ENCODE results near the gene GPR61.

DNA sequence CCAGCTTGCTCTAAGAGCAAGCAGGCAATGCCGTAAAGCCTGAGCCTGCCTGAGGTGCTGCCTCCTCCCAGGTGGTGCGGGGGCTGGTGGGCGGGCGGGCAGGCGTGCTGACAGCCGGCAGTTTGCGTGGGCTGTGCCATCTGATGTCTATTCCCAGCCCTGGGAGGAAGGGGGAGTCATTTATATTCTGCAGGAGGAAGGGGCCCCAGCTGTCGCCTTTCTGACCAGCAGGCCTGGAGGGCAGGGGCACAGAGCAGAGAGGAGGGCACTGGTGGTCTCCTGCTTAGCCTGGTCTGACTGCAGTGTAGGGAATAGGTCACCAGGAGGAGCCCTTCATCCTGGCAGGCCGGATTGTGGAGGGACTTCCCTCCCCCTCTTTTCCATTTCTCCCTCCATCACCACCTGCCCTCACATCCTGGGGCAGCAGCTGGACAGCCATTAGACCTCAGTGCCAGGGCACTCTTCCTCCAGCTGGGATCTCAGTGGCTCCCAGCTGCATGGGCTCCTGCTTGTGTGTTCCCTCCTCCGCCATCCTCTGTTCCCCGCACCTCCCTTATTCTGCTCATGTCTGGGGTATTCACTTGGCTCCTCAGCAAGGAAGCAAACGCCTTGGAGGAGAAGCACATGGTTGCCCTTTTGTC lies 41.4 kb upstream of the GPR61 start:
- TF ChIP-seq POLR2A (IDR thresholded peaks at IDR 0.05) = no peak
- TF ChIP-seq, protein P1, sequence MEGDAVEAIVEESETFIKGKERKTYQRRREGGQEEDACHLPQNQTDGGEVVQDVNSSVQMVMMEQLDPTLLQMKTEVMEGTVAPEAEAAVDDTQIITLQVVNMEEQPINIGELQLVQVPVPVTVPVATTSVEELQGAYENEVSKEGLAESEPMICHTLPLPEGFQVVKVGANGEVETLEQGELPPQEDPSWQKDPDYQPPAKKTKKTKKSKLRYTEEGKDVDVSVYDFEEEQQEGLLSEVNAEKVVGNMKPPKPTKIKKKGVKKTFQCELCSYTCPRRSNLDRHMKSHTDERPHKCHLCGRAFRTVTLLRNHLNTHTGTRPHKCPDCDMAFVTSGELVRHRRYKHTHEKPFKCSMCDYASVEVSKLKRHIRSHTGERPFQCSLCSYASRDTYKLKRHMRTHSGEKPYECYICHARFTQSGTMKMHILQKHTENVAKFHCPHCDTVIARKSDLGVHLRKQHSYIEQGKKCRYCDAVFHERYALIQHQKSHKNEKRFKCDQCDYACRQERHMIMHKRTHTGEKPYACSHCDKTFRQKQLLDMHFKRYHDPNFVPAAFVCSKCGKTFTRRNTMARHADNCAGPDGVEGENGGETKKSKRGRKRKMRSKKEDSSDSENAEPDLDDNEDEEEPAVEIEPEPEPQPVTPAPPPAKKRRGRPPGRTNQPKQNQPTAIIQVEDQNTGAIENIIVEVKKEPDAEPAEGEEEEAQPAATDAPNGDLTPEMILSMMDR (IDR thresholded peaks at IDR 0.05) = peak; percentile 17 to 40 (median 38)

All from right lobe of liver (tissue), 4 donors.